ENCODE results near the gene TMEM139. TPM values are rescaled to one million over a fixed set of nuclear protein-coding genes. Genes with fewer than 3 reads are reported as not detected.
A peak's percentile ranks its signal among the peaks of the same experiment; 100 is the strongest.

TMEM139 gene
- total RNA-seq, 1 donor from 2014 or later, result 3.7 TPM

- no peak for TF ChIP-seq CTCF (IDR thresholded peaks at IDR 0.05; ENCODE audit: insufficient read depth, low read length, severe bottlenecking)
- Histone ChIP-seq H3K27me3 (ENCODE audit: control insufficient read depth, insufficient read depth, low read length) (no peaks in the 10 kb centered on the region), H3K4me3 (ENCODE audit: low read depth, low read length) (no peak overlapping the region), H3K36me3 (ENCODE audit: control insufficient read depth, insufficient read depth, low read length) (peaks cover 6% of the 10 kb centered on the region)
- DNase-seq (ENCODE audit: low read depth) (no peak), FAIRE-seq (no peak)
Measured at GRCh38 chr7:143292876-143293275, 8.1 kb downstream of the TMEM139 start.

- no peak overlapping the region for H3K4me3 ChIP-seq (ENCODE audit: low read depth, low read length)
- peaks cover 13% of the 10 kb centered on the region for H3K36me3 ChIP-seq (ENCODE audit: control insufficient read depth, insufficient read depth, low read length)
- no peak for TF ChIP-seq CTCF (IDR thresholded peaks at IDR 0.05; ENCODE audit: insufficient read depth, low read length, severe bottlenecking)
- DNase-seq (ENCODE audit: low read depth) (no peak), FAIRE-seq (no peak)
- no peaks in the 10 kb centered on the region for H3K27me3 ChIP-seq (ENCODE audit: control insufficient read depth, insufficient read depth, low read length)
Measured at GRCh38 chr7:143295870-143296269, 11.1 kb downstream of the TMEM139 start.

GRCh38 chr7:143296686-143297085 lies 11.9 kb downstream of the TMEM139 start:
- FAIRE-seq (no peak), DNase-seq (ENCODE audit: low read depth) (no peak)
- TF ChIP-seq CTCF (IDR thresholded peaks at IDR 0.05; ENCODE audit: insufficient read depth, low read length, severe bottlenecking), result no peak
- H3K27me3 ChIP-seq (ENCODE audit: control insufficient read depth, insufficient read depth, low read length), result no peaks in the 10 kb centered on the region
- H3K4me3 ChIP-seq (ENCODE audit: low read depth, low read length), result no peak overlapping the region
- H3K36me3 ChIP-seq (ENCODE audit: control insufficient read depth, insufficient read depth, low read length), result peaks cover 13% of the 10 kb centered on the region

GRCh38 chr7:143299346-143299745 lies 14.6 kb downstream of the TMEM139 start:
- TF ChIP-seq CTCF (IDR thresholded peaks at IDR 0.05; ENCODE audit: insufficient read depth, low read length, severe bottlenecking), result no peak
- DNase-seq (ENCODE audit: low read depth) (peak; percentile 71), FAIRE-seq (no peak)
- H3K36me3 ChIP-seq (ENCODE audit: control insufficient read depth, insufficient read depth, low read length), result peaks cover 13% of the 10 kb centered on the region
- H3K27me3 ChIP-seq (ENCODE audit: control insufficient read depth, insufficient read depth, low read length), result no peaks in the 10 kb centered on the region
- H3K4me3 ChIP-seq (ENCODE audit: low read depth, low read length), result no peak overlapping the region

GRCh38 chr7:143299840-143300239 lies 15.1 kb downstream of the TMEM139 start:
- DNase-seq (ENCODE audit: low read depth), result no peak
- peak; percentile 78 for TF ChIP-seq CTCF (IDR thresholded peaks at IDR 0.05; ENCODE audit: insufficient read depth, low read length, severe bottlenecking)
- no peak for FAIRE-seq

More at GRCh38 chr7:143299840-143300239, 15.1 kb downstream of the TMEM139 start:
- no peaks in the 10 kb centered on the region for H3K27me3 ChIP-seq (ENCODE audit: control insufficient read depth, insufficient read depth, low read length)
- H3K4me3 ChIP-seq (ENCODE audit: low read depth, low read length), result no peak overlapping the region
- H3K36me3 ChIP-seq (ENCODE audit: control insufficient read depth, insufficient read depth, low read length), result peaks cover 16% of the 10 kb centered on the region

Measured in bronchial epithelial cell (primary cell).